ENCODE data around the gene PHAX. TPM values are rescaled to one million over a fixed set of nuclear protein-coding genes. Genes with fewer than 3 reads are reported as not detected.

The PHAX gene
- total and polyA plus RNA-seq, 10 of the 15 experiments (the other 5 are each of a cell fraction or from before 2014, with no cell fraction given), result 28.2 to 88.7 (median 60.3) TPM

GRCh38 chr5:126619781-126620180 is 19.0 kb downstream of the PHAX start (continued):
- TF ChIP-seq ATF2 (IDR thresholded peaks at IDR 0.05; ENCODE audit: low read length) (no peak), E2F4 (IDR thresholded peaks at IDR 0.05; ENCODE audit: low read depth, low read length) (no peak), SIN3A (IDR thresholded peaks at IDR 0.05; ENCODE audit: low read depth, low read length) (no peak), BHLHE40 (IDR thresholded peaks at IDR 0.05; ENCODE audit: borderline replicate concordance in 1 of 2, low read depth in 2 of 2, low read length in 1 of 2) (no peak), BCLAF1 (IDR thresholded peaks at IDR 0.05) (no peak), SREBF1 (IDR thresholded peaks at IDR 0.05; ENCODE audit: low read length) (no peak), SRF (IDR thresholded peaks at IDR 0.05; ENCODE audit: low read depth in 2 of 2, low read length in 2 of 2) (no peak)

- no peak for FAIRE-seq
- intact Hi-C loops (cut with micrococcal nuclease; ENCODE audit: unreplicated experiment), result no loop called here
- TF ChIP-seq HSF1 (IDR thresholded peaks at IDR 0.05; ENCODE audit: low read depth, low read length) (no peak), NR2F1 (conservative IDR thresholded peaks at IDR 0.05) (no peak), CBX5 (IDR thresholded peaks at IDR 0.05; ENCODE audit: low read depth) (no peak), PAX5 (IDR thresholded peaks at IDR 0.05; ENCODE audit: borderline replicate concordance, low read depth, low read length) (no peak), SMAD1 (IDR thresholded peaks at IDR 0.05; ENCODE audit: low read depth, partially characterized antibody) (no peak), TARDBP (IDR thresholded peaks at IDR 0.05; ENCODE audit: borderline replicate concordance) (no peak), EZH2 (IDR thresholded peaks at IDR 0.05; ENCODE audit: borderline replicate concordance, control insufficient read depth, low read depth, low read length) (no peak), PBX3 (IDR thresholded peaks at IDR 0.05; ENCODE audit: insufficient replicate concordance, low read depth, low read length) (no peak), POLR2A (IDR thresholded peaks at IDR 0.05; ENCODE audit: low read depth, low read length) (no peak)
Observed at GRCh38 chr5:126624534-126624933, 23.8 kb downstream of the PHAX start.

More at GRCh38 chr5:126624534-126624933, 23.8 kb downstream of the PHAX start:
- Histone ChIP-seq H3K9me3 (replicated peaks; ENCODE audit: control insufficient read depth, insufficient read depth, low read length) (no peaks in the 10 kb centered on the region), H3K79me2 (ENCODE audit: control insufficient read depth, insufficient read depth, low read length) (no peaks in the 10 kb centered on the region), H3K9ac (ENCODE audit: control insufficient read depth, insufficient read depth, low read length) (no peak overlapping the region), H3K36me3 (ENCODE audit: control insufficient read depth in 2 of 2, insufficient read depth in 2 of 2, low read length in 1 of 2) (peaks cover 4 to 7% of the 10 kb centered on the region in 2 experiments; a peak in 3 of 4 replicates), H2AFZ (ENCODE audit: control insufficient read depth, low read depth, low read length) (no peak overlapping the region), H3K27ac (ENCODE audit: control insufficient read depth, insufficient read depth) (no peak overlapping the region), H3K4me1 (ENCODE audit: control insufficient read depth, insufficient read depth, low read length) (no peaks in the 10 kb centered on the region), H3K27me3 (replicated peaks in 1 of 2; ENCODE audit: control insufficient read depth in 2 of 2, insufficient read depth in 2 of 2, low read length in 1 of 2) (no peaks in the 10 kb centered on the region), H3K4me3 (no peak overlapping the region), H4K20me1 (ENCODE audit: control insufficient read depth, insufficient read depth) (no peaks in the 10 kb centered on the region), H3K4me2 (ENCODE audit: control insufficient read depth, insufficient read depth) (no peak overlapping the region)
- 15% methylated on average over 4 of the region's 4 CpGs for WGBS (ENCODE audit: insufficient coverage, insufficient replicate concordance, low lambda C conversion rate, missing lambda C conversion rate)
- CTCF ChIA-PET, result no interaction called here
- no peak for DNase-seq (ENCODE audit: low read depth, low spot score)
- in situ Hi-C loops (cut with MboI), result no loop called here
- SMC1A ChIA-PET (ENCODE audit: uncharacterized antibody, unreplicated experiment), result interaction anchor here (0.7 kb wide), 1 partner anchor 155 kb away, joined by 3 read pairs; no protein-coding TSS in a partner anchor
- POLR2A ChIA-PET, result no interaction called here
- no peak for ATAC-seq
- no TSS peak for BruUV-seq (replicated peaks)
- RAD21 ChIA-PET (ENCODE audit: unreplicated experiment), result no interaction called here

Measured in GM12878 (cell line).